ENCODE results near the gene STMN1. TPM values are rescaled to one million over a fixed set of nuclear protein-coding genes. Genes with fewer than 3 reads are reported as not detected.

Gene STMN1
- total RNA-seq, 4 donors from 2014 or later: 21.8 to 33.6 (median 28.1) TPM

DNA sequence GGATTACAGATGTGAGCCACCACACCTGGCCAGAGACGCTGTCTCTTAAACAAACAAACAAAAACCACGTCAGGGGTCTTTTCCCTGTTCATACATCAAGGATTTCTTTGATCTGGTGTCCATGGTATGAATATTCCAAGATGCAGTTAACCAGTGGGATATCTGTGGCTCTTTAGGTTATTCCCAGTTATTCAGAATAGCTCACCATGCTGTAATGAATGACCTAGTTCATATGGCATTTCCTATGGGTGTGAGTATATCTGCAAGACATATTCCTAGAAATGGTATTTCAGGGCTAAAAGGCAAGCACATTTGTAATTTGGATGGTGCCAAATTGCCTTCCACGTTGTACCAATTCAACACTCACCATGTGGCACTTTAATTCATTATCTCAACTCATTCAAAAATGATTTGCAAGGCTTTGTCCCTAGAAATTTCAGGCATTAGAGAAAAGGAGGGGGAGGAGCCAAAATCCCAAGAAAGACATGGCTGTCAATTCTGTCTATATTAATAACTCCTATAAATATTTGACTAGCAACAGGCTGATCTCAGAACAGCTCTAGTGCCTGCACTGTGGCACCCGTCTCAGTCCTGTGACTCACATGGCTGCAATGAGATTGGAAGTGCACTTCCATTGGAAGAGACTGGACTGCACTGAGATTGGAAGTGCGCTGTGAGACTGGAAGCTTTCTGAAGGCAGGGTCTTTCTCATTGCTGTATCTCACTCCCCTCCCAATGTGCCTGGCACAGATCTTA is 6.0 kb upstream of the STMN1 start:
- Histone ChIP-seq H3K9me3 (no peaks in the 10 kb centered on the region), H3K27me3 (no peaks in the 10 kb centered on the region), H3K4me3 (no peak overlapping the region), H3K27ac (no peak overlapping the region), H3K36me3 (no peaks in the 10 kb centered on the region), H3K4me1 (no peaks in the 10 kb centered on the region)
- DNase-seq (ENCODE audit: low spot score in 2 of 2): no peak
- WGBS: 83% methylated on average over 5 of the region's 5 CpGs
- TF ChIP-seq POLR2AphosphoS5 (IDR thresholded peaks at IDR 0.05) (no peak), POLR2A (IDR thresholded peaks at IDR 0.05) (no peak), EP300 (IDR thresholded peaks at IDR 0.05) (no peak)
- TF ChIP-seq, protein P1, sequence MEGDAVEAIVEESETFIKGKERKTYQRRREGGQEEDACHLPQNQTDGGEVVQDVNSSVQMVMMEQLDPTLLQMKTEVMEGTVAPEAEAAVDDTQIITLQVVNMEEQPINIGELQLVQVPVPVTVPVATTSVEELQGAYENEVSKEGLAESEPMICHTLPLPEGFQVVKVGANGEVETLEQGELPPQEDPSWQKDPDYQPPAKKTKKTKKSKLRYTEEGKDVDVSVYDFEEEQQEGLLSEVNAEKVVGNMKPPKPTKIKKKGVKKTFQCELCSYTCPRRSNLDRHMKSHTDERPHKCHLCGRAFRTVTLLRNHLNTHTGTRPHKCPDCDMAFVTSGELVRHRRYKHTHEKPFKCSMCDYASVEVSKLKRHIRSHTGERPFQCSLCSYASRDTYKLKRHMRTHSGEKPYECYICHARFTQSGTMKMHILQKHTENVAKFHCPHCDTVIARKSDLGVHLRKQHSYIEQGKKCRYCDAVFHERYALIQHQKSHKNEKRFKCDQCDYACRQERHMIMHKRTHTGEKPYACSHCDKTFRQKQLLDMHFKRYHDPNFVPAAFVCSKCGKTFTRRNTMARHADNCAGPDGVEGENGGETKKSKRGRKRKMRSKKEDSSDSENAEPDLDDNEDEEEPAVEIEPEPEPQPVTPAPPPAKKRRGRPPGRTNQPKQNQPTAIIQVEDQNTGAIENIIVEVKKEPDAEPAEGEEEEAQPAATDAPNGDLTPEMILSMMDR (IDR thresholded peaks at IDR 0.05): no peak

DNA sequence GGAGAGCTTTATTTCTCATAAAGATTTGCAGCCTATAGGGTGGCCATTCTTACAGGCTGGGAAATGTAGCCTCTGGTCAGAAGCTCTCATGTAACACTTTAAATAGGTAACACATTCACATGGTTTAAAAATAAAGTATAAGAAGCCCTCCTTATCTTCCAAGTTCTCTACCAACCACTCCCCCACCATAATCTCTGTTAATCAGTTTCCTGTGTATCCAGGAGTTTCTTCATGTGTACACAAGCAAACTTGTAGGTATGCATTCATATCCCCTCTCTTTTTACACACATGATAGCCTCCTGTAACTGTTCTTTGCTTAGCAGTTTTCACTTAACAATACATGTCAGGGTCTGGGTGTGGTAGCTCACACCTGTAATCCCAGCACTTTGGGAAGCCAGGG is 4.9 kb upstream of the STMN1 start:
- Histone ChIP-seq H3K36me3 (no peaks in the 10 kb centered on the region), H3K27ac (no peak overlapping the region), H3K27me3 (no peaks in the 10 kb centered on the region), H3K4me3 (no peak overlapping the region), H3K9me3 (no peaks in the 10 kb centered on the region), H3K4me1 (peaks cover 8% of the 10 kb centered on the region)
- TF ChIP-seq EP300 (IDR thresholded peaks at IDR 0.05) (no peak), POLR2A (IDR thresholded peaks at IDR 0.05) (no peak), POLR2AphosphoS5 (IDR thresholded peaks at IDR 0.05) (no peak)
- TF ChIP-seq, protein P1 (IDR thresholded peaks at IDR 0.05): no peak
- DNase-seq (ENCODE audit: low spot score in 2 of 2): no peak

DNA sequence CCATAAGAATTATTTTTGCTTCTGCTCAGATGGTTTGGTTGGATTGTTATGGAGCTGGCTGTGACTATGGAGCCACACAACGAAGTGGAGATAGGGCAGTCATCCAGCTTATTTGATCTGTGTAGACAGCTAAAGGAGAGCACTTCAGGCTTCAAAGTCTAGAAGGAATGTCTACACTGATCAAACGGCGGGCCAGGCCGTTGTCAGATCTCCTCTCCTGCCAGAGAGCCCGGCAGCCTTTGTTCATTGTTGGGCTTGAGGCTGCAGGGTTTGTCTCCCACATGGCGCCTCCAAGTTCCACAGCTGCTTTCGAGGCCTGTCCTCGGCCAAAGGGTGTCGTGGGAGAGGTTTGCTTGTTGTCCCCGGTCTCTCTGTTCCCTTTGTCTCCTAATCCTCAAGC is 2.8 kb upstream of the STMN1 start:
- Histone ChIP-seq H3K4me3 (no peak overlapping the region), H3K27me3 (no peaks in the 10 kb centered on the region), H3K36me3 (no peaks in the 10 kb centered on the region), H3K9me3 (no peaks in the 10 kb centered on the region), H3K27ac (no peak overlapping the region), H3K4me1 (peaks cover 28% of the 10 kb centered on the region)
- 39% methylated on average over 10 of the region's 10 CpGs for WGBS
- no peak for DNase-seq (ENCODE audit: low spot score in 2 of 2)
- TF ChIP-seq POLR2AphosphoS5 (IDR thresholded peaks at IDR 0.05) (no peak), POLR2A (IDR thresholded peaks at IDR 0.05) (no peak), EP300 (IDR thresholded peaks at IDR 0.05) (no peak)
- TF ChIP-seq, protein P1 (IDR thresholded peaks at IDR 0.05): no peak

DNA sequence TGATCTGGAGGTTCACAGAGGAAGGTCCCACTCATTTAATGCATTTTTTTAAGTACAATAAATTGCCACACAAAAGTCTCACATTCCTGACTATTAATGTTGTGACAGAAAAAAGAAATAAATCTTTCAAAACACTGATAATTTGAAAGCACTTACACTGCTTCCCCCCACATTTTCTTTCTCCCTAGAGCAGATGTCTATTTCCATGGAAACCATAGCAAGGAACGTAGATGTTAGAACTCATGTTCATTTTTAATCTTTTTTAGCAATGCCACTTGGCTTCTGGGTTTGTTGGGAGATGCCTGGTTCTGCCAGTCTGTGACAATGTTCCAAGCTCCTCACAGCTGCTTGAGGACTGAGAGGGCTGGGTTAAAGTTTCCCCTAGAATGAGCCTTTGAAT is 1.9 kb upstream of the STMN1 start:
- Histone ChIP-seq H3K4me3 (no peak overlapping the region), H3K4me1 (peaks cover 31% of the 10 kb centered on the region), H3K9me3 (no peaks in the 10 kb centered on the region), H3K36me3 (no peaks in the 10 kb centered on the region), H3K27ac (no peak overlapping the region), H3K27me3 (no peaks in the 10 kb centered on the region)
- TF ChIP-seq EP300 (IDR thresholded peaks at IDR 0.05): no peak
- no peak for TF ChIP-seq POLR2A (IDR thresholded peaks at IDR 0.05)
- TF ChIP-seq POLR2AphosphoS5 (IDR thresholded peaks at IDR 0.05): no peak
- TF ChIP-seq, protein P1 (IDR thresholded peaks at IDR 0.05): no peak
- DNase-seq (ENCODE audit: low spot score in 2 of 2): no peak
- 62% methylated on average over 1 of the region's 1 CpG for WGBS

DNA sequence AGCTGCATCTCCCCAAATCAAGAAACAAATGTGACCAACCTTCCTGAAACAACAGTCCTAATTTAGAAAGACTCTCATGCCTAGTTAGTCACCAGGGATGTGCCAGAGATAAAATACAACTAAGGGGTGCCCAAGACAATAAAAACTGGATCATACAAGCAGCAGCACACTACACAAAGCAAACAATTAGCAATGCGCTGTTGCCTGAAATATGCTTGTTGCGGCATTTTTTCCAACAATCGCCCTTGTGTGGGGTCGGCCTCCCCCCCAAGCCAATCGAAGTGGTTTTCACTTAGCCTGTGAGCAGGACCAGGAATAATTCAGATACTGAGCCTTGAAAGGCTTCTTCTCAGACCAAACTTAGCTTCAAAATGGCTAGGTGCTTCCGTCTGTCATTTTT is 1.4 kb upstream of the STMN1 start:
- H3K4me1 ChIP-seq: peaks cover 31% of the 10 kb centered on the region
- no peaks in the 10 kb centered on the region for H3K36me3 ChIP-seq
- no peak for DNase-seq (ENCODE audit: low spot score in 2 of 2)
- 76% methylated on average over 6 of the region's 6 CpGs for WGBS
- H3K4me3 ChIP-seq: no peak overlapping the region
- H3K27ac ChIP-seq: no peak overlapping the region
- no peaks in the 10 kb centered on the region for H3K27me3 ChIP-seq
- H3K9me3 ChIP-seq: no peaks in the 10 kb centered on the region
- TF ChIP-seq, protein P1 (IDR thresholded peaks at IDR 0.05): no peak
- TF ChIP-seq POLR2A (IDR thresholded peaks at IDR 0.05) (no peak), POLR2AphosphoS5 (IDR thresholded peaks at IDR 0.05) (no peak), EP300 (IDR thresholded peaks at IDR 0.05) (no peak)
